COLO668 (cell line): ENCODE measurements around the gene OPRM1.

Source experiments
- DNase-seq: peaks from one replicate; lab custom pipeline; 2025; ENCODE audit not compliant: unreplicated experiment; lab: John Stamatoyannopoulos, UW

The OPRM1 gene

GRCh38 chr6:154080461-154081189, 41.6 kb downstream of the OPRM1 start:
- DNase-seq: no peak

GRCh38 chr6:154086510-154086909, 47.5 kb downstream of the OPRM1 start:
- no peak for DNase-seq

GRCh38 chr6:154092326-154092962, 53.4 kb downstream of the OPRM1 start:
- no peak for DNase-seq

DNA sequence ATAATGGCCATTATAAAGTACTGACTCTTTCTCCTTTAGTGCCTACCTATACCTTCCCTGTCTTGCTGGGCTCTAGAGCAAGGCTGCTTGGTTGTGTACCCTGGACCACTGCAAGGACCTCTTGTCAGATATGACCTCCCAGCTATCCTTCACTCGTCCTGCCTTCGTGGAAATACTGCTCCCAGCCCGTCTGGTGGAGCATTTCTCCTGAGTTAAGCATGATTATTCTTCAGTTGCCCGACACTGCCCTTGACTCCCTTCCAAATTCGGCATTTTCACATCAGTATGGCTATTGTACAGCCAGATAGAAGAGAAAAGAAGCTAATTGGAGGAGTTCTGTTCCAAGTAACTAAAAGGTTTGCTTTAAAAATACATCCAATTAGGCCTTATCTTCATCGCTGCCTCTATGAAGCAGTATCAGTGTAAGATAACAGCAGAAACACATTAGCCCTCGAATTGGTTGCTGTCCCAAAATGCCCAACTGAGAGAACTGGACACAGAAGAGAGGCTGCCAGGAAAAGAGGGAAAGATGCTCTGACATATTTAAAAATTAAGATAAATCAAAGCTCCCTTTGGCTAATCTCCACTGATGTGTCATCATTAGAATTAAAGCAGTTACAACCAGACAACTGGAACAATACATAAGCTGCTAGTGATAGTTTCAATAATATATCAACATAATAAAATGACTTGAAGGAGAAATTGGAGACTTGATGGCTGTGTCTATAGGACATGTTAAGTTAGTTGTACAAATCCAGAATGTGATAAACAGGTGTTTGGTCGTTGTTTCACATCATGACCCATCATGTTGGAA, 54.4 kb downstream of the OPRM1 start:
- no peak for DNase-seq

GRCh38 chr6:154095571-154095970, 56.5 kb downstream of the OPRM1 start:
- DNase-seq: no peak

- no peak for DNase-seq
These were observed 57.3 kb downstream of the OPRM1 start for GRCh38 chr6:154096316-154096715.

GRCh38 chr6:154096834-154097233, 57.8 kb downstream of the OPRM1 start:
- no peak for DNase-seq

- no peak for DNase-seq
These were observed 60.2 kb downstream of the OPRM1 start for GRCh38 chr6:154099211-154099610.

GRCh38 chr6:154106251-154106650, 67.2 kb downstream of the OPRM1 start:
- no peak for DNase-seq

DNA sequence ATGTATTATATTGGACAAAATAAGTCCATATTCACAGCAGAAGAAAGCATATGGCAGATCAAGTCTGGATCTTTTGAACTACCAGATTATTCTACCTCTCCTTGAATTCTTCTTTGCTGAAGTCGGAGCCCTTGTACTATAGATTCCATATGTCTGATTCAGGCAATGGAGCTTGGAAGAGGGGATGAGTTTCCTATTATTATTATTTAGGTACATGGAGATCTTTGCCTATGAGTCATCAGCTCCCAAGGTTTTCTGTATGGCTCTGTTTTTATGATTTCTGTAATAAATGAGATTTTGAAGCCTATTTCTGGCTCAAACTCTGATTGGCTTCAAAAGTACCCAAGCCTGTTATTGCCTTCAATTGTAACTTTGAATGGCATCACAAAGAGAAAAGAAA, 72.0 kb downstream of the OPRM1 start:
- DNase-seq: no peak

- no peak for DNase-seq
These were observed 73.3 kb downstream of the OPRM1 start for GRCh38 chr6:154112181-154112809.

GRCh38 chr6:154113392-154113791, 74.4 kb downstream of the OPRM1 start:
- no peak for DNase-seq

- DNase-seq: no peak
These were observed 78.4 kb downstream of the OPRM1 start for GRCh38 chr6:154117485-154117884.

DNA sequence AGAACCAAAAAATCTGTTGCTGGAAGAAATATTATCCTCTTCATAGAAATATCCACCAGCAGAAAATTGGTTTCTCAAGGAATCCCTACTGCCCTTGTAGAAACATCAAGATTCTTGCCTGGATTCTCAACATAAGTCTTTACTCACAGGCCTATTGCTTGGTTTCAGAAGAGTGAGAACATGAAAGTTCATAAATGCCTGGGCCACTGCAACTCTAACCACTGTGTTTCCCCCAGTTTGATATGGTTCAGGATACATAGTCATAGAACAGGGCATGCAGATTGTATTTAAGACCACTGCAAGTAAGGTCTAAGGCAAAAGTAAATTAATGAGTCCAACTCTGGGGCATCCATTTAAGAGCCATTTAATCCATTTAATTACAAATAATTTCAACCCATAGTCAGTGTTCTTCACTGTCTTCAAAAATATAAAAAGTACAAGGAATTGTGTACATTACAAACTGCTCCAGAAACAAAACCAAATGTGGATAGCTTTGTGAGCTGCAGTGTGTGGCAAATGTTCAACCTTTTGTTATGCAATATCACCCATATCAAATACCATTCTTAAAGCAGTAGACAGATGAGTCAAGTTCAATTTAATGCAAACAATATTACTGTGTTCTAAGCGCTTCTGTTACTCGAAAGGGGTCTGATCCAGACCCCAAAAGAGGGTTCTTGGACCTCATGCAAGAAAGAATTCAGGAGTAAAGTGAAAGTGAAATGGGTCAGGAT, 83.3 kb downstream of the OPRM1 start:
- DNase-seq: no peak

- DNase-seq: no peak
These were observed 84.3 kb downstream of the OPRM1 start for GRCh38 chr6:154123155-154123956.

- DNase-seq: no peak
These were observed 86.4 kb downstream of the OPRM1 start for GRCh38 chr6:154125421-154125820.

GRCh38 chr6:154127657-154128056, 88.6 kb downstream of the OPRM1 start:
- no peak for DNase-seq

DNA sequence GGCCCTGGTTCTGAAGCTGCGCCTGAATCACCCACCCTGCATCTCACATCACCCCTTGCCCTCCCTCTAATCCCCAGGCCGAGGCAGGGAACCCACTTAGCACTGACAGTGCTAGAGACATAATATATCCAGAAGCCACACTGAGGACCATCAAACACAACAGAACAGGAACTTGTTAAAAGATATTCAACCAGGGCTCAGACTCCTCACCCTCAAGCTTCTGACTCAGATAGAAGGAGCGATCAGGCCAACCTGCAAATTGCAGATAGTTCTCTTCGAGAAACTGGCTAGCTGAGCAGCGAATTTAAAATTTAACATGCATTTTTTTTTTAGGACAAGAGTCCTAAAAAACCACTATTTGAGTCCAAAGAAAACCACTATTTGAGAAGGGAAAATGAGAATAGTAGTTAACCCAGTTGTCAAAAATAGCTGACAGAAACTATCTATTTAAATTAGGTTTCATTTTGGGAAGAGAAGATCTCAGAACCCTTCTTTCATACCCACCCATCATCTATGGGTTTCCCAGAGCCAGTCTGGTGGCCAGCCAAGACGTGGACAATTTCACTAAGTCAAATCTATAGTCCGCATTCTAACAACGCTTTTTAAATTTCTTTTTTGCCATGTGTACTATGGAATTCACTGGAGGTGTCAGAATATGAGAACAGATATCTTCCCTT, 95.6 kb downstream of the OPRM1 start:
- DNase-seq: no peak

DNA sequence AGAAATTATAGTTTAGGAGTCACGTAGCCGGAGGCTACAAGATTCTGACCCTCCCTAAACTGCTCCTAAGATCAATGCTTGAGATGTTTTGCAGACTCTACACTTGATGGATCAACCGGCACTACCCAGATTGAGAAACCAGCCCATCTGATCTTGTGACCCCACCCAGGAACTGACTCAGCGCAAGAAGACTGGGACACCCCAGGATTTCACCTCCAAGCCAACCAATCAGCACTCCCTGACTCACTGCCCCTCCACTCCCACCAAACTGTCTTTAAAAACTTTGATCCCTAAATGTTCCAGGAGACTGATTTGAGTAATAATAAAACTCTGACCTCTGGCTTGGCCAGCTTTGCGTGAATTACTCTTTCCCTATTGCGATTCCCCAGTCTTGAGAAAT, 99.8 kb downstream of the OPRM1 start:
- no peak for DNase-seq
